Measurements from ENCODE around the gene MYOCOS. TPM values are rescaled to one million over a fixed set of nuclear protein-coding genes. Genes with fewer than 3 reads are reported as not detected.

MYOCOS gene
- total and polyA plus RNA-seq, 4 donors: not detected

- no peak for ATAC-seq (ENCODE audit: insufficient read depth, low FRiP score)
These were observed 39.5 kb upstream of the MYOCOS start for GRCh38 chr1:171582589-171582988.

DNA sequence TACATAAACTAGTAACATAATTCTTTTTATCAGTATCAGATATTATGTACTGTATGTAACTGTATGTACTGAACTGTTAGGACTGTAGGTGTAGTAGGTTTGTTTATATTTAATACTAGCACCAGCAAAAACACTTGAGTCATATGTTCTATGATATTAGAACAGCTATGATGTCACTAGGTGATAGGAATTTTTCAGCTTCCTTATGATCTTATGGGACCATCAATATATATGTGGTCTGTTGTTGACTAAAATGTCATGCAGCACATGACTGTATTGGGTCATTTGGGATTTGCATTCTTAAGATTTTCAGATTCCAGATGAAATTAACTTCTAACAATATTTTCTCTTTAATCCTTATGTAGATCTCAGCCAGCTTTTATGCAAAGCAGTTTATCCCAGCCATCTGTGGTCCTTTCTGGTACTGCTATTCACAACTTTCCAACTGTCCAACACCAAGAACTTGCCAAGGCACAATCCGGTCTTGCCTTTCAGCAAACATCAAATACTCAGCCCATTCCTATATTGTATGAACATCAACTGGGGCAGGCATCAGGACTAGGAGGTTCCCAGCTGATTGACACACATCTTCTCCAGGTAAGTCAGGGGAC is 38.3 kb upstream of the MYOCOS start:
- Histone ChIP-seq H3K9ac (ENCODE audit: insufficient read depth in 1 of 2, low read length in 2 of 2) (no peak overlapping the region), H3K4me3 (no peak overlapping the region), H3K27ac (ENCODE audit: low read depth in 1 of 2, low read length in 1 of 2) (no peak overlapping the region), H3K4me1 (ENCODE audit: control insufficient read depth in 5 of 5, insufficient read depth in 5 of 5, low read length in 5 of 5) (no peaks in the 10 kb centered on the region), H3K36me3 (ENCODE audit: control insufficient read depth in 4 of 4, insufficient read depth in 4 of 4, low read length in 4 of 4) (peaks cover 21 to 48% (median 38%) of the 10 kb centered on the region in 4 donors), H3K27me3 (ENCODE audit: control insufficient read depth in 3 of 3, insufficient read depth in 3 of 3, low read length in 2 of 3) (no peaks in the 10 kb centered on the region), H3K9me3 (ENCODE audit: control insufficient read depth in 4 of 4, insufficient read depth in 3 of 4, low read length in 3 of 4) (no peaks in the 10 kb centered on the region)
- ATAC-seq (ENCODE audit: insufficient read depth, low FRiP score) (no peak), DNase-seq (no peak)
- WGBS, 2 donors: 85 to 93% methylated on average over 1 of the region's 1 CpG
- no peak for TF ChIP-seq CTCF (IDR thresholded peaks at IDR 0.05; ENCODE audit: control extremely low read depth, extremely low read depth)

More at GRCh38 chr1:171582589-171582988, 39.5 kb upstream of the MYOCOS start:
- no peak for DNase-seq
- no peak for TF ChIP-seq CTCF (IDR thresholded peaks at IDR 0.05; ENCODE audit: control extremely low read depth, extremely low read depth)
- H3K9me3 ChIP-seq (ENCODE audit: control insufficient read depth in 4 of 4, insufficient read depth in 3 of 4, low read length in 3 of 4): no peaks in the 10 kb centered on the region
- no peaks in the 10 kb centered on the region for H3K27me3 ChIP-seq (ENCODE audit: control insufficient read depth in 3 of 3, insufficient read depth in 3 of 3, low read length in 2 of 3)
- peaks cover 23 to 53% (median 42%) of the 10 kb centered on the region in 4 donors for H3K36me3 ChIP-seq (ENCODE audit: control insufficient read depth in 4 of 4, insufficient read depth in 4 of 4, low read length in 4 of 4)
- H3K4me1 ChIP-seq (ENCODE audit: control insufficient read depth in 5 of 5, insufficient read depth in 5 of 5, low read length in 5 of 5): no peaks in the 10 kb centered on the region
- H3K27ac ChIP-seq (ENCODE audit: low read depth in 1 of 2, low read length in 1 of 2): no peak overlapping the region
- no peak overlapping the region for H3K9ac ChIP-seq (ENCODE audit: insufficient read depth in 1 of 2, low read length in 2 of 2)
- 93 to 100% methylated on average over 2 of the region's 2 CpGs for WGBS, 2 donors
- H3K4me3 ChIP-seq: no peak overlapping the region

DNA sequence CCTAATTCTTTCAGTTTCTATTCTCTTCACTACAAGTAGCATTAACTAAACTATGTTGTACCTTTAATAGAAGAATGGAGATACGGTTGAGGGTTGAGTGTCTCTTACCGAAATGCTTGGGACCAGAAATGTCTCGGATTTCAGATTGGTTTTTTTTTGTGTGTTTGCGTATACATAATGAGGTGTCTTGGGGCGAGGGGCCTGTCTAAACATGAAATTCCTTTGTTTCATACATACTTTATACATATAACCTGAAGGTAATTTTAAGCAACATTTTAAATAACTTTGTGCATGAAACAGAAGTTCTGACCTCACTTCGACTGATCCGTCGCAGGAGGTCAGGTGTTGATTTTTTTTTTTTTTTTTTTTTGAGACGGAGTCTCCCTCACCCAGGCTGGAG is 36.3 kb upstream of the MYOCOS start:
- H3K9me3 ChIP-seq (ENCODE audit: control insufficient read depth in 4 of 4, insufficient read depth in 3 of 4, low read length in 3 of 4): no peaks in the 10 kb centered on the region
- no peak overlapping the region for H3K9ac ChIP-seq (ENCODE audit: insufficient read depth in 1 of 2, low read length in 2 of 2)
- no peaks in the 10 kb centered on the region for H3K27me3 ChIP-seq (ENCODE audit: control insufficient read depth in 3 of 3, insufficient read depth in 3 of 3, low read length in 2 of 3)
- H3K27ac ChIP-seq (ENCODE audit: low read depth in 1 of 2, low read length in 1 of 2): no peak overlapping the region
- ATAC-seq (ENCODE audit: insufficient read depth, low FRiP score): no peak
- H3K4me1 ChIP-seq (ENCODE audit: control insufficient read depth in 5 of 5, insufficient read depth in 5 of 5, low read length in 5 of 5): no peaks in the 10 kb centered on the region
- no peak overlapping the region for H3K4me3 ChIP-seq
- TF ChIP-seq CTCF (IDR thresholded peaks at IDR 0.05; ENCODE audit: control extremely low read depth, extremely low read depth): no peak
- no peak for DNase-seq
- WGBS, 2 donors: 93 to 96% methylated on average over 8 to 9 of the region's 9 CpGs
- H3K36me3 ChIP-seq (ENCODE audit: control insufficient read depth in 4 of 4, insufficient read depth in 4 of 4, low read length in 4 of 4): peaks cover 23 to 45% (median 39%) of the 10 kb centered on the region in 4 donors

DNA sequence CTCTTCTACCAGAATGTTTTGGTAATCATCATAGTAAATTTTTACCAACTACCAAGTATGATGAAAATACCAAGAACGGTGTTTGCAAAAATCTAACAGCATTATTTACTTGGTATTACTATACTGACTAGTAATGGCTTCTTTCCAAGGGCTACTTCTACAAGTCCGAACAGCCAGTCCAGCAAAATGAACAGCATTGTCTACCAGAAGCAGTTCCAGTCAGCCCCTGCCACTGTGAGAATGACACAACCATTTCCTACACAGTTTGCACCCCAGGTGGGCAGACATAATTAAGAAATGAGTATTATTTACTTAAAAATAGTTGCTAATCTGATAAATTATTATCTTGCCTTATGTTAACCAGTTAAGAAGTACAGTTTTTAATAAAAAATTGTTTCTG is 33.8 kb upstream of the MYOCOS start:
- peaks cover 28 to 52% (median 49%) of the 10 kb centered on the region in 4 donors for H3K36me3 ChIP-seq (ENCODE audit: control insufficient read depth in 4 of 4, insufficient read depth in 4 of 4, low read length in 4 of 4)
- H3K4me1 ChIP-seq (ENCODE audit: control insufficient read depth in 5 of 5, insufficient read depth in 5 of 5, low read length in 5 of 5): no peaks in the 10 kb centered on the region
- ATAC-seq (ENCODE audit: insufficient read depth, low FRiP score): no peak
- H3K27ac ChIP-seq (ENCODE audit: low read depth in 1 of 2, low read length in 1 of 2): no peak overlapping the region
- H3K27me3 ChIP-seq (ENCODE audit: control insufficient read depth in 3 of 3, insufficient read depth in 3 of 3, low read length in 2 of 3): no peaks in the 10 kb centered on the region
- WGBS, 2 donors: 93% methylated on average over 2 of the region's 2 CpGs
- H3K4me3 ChIP-seq: no peak overlapping the region
- no peaks in the 10 kb centered on the region for H3K9me3 ChIP-seq (ENCODE audit: control insufficient read depth in 4 of 4, insufficient read depth in 3 of 4, low read length in 3 of 4)
- H3K9ac ChIP-seq (ENCODE audit: insufficient read depth in 1 of 2, low read length in 2 of 2): no peak overlapping the region
- no peak for DNase-seq
- no peak for TF ChIP-seq CTCF (IDR thresholded peaks at IDR 0.05; ENCODE audit: control extremely low read depth, extremely low read depth)

Measured in lung (tissue), 12 donors.